Measurements from ENCODE around the gene GRIA1. TPM values are rescaled to one million over a fixed set of nuclear protein-coding genes. Genes with fewer than 3 reads are reported as not detected.

Gene GRIA1
- total RNA-seq, 2 donors from 2014 or later: 0.12 to 1.2 TPM

DNA sequence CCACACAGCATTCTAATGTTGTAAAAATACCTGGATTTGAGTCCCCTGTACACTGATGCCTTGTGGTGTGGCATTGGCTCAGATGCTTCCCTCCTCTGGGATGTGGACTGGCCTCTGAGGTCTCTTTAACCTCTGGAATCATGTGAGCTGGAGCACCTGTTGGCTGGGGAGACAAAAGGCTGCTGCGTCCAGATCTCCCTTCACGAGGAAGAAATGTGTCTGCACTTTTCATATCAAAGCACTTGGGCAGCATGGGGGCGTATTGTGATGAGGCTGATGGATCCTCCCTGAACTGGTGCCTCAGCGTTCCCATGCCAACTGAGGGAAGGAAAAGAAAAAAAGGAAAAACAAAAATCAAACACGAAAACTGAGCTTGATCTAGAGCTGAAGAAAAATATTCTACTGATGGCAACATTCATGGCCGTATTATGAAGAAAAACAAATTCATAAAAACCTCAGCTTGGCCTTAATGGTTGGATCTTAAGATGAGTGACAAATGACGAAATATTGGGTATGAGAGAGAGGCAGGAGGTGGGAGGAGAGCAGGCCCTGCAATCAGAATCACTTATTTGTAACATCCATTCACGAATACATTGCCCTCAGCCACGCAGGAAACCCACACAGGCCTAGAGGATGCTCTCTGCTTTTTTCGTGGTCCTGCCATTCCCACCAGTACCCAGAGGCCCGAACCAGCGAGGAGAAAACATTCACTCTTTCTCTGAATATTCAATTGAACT is 26.2 kb downstream of the GRIA1 start:
- H3K27me3 ChIP-seq: no peaks in the 10 kb centered on the region
- no peak overlapping the region for H3K4me3 ChIP-seq
- no peak for DNase-seq (ENCODE audit: low spot score)
- TF ChIP-seq, protein P1, sequence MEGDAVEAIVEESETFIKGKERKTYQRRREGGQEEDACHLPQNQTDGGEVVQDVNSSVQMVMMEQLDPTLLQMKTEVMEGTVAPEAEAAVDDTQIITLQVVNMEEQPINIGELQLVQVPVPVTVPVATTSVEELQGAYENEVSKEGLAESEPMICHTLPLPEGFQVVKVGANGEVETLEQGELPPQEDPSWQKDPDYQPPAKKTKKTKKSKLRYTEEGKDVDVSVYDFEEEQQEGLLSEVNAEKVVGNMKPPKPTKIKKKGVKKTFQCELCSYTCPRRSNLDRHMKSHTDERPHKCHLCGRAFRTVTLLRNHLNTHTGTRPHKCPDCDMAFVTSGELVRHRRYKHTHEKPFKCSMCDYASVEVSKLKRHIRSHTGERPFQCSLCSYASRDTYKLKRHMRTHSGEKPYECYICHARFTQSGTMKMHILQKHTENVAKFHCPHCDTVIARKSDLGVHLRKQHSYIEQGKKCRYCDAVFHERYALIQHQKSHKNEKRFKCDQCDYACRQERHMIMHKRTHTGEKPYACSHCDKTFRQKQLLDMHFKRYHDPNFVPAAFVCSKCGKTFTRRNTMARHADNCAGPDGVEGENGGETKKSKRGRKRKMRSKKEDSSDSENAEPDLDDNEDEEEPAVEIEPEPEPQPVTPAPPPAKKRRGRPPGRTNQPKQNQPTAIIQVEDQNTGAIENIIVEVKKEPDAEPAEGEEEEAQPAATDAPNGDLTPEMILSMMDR (IDR thresholded peaks at IDR 0.05): no peak
- no peak overlapping the region for H3K27ac ChIP-seq
- no peaks in the 10 kb centered on the region for H3K36me3 ChIP-seq
- peaks cover 0 to 4% of the 10 kb centered on the region in 2 donors for H3K9me3 ChIP-seq
- no peaks in the 10 kb centered on the region for H3K4me1 ChIP-seq

DNA sequence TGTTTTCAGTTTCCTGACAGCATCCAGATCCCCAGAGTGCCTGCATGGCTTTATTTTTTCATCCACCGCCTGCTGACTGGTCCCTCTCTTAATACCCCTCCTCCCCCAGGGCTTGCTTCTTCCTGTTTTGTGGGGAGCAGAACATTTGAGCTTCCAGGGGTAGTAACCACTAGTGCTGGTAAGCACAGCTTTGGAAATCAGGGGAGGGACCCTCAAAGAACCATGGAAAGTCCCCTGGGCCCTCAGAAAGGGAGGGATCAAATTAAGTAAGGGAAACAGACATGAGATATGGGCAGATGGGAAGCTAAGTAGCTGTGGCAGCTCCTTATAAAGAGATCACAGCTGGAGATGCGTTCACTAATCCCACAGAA is 26.8 kb downstream of the GRIA1 start:
- Histone ChIP-seq H3K27me3 (no peaks in the 10 kb centered on the region), H3K9me3 (peaks cover 0 to 4% of the 10 kb centered on the region in 2 donors)
- TF ChIP-seq, protein P1 (IDR thresholded peaks at IDR 0.05): no peak

DNA sequence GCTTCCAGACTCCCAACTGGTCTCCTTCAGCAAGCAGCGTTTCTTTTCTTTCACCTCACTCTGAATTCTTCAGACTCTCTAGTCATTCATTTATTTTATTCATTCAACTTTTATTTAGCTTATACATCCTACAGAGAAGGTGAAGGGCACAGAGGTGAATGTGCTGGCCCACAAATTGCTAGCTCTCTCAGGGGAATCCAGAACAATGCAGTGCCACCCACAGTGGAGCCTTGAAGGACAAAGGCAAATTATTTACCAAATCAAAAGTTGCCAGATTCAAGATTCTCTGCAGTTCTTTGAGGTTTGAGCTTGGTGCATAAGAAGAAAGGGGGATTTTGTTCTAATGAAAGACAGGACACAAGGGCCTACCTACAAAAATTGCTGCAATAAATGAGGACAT is 29.7 kb downstream of the GRIA1 start:
- H3K27me3 ChIP-seq: no peaks in the 10 kb centered on the region
- no peak overlapping the region for H3K27ac ChIP-seq
- no peaks in the 10 kb centered on the region for H3K9me3 ChIP-seq
- TF ChIP-seq, protein P1 (IDR thresholded peaks at IDR 0.05): no peak
- peaks cover 0 to 10% of the 10 kb centered on the region in 2 donors for H3K4me1 ChIP-seq
- no peaks in the 10 kb centered on the region for H3K36me3 ChIP-seq
- no peak overlapping the region for H3K4me3 ChIP-seq
- DNase-seq (ENCODE audit: low spot score): no peak

More for the DNA sequence above, 26.8 kb downstream of the GRIA1 start:
- H3K36me3 ChIP-seq: no peaks in the 10 kb centered on the region
- H3K4me3 ChIP-seq: no peak overlapping the region
- no peak overlapping the region for H3K27ac ChIP-seq
- DNase-seq (ENCODE audit: low spot score): no peak
- H3K4me1 ChIP-seq: no peaks in the 10 kb centered on the region

DNA sequence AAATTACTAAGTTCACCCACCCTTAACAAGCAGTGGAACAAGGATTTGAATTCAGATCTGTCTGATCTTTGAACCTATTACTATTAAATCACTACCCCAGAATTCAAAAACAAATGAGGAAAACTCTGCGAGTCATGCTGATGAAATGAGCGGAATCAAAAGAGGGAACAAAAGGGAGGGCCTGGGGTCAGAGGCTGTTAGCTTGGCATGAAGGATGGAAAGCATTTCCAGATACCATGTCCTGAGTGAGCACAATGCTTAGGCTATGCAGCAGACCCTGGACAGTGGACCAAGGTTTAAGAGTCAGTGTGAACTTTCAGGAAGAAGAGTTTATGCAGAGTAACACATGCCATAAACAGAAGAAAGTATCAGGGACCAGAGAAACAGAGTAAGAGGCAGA is 30.5 kb downstream of the GRIA1 start:
- TF ChIP-seq, protein P1 (IDR thresholded peaks at IDR 0.05): no peak
- Histone ChIP-seq H3K36me3 (no peaks in the 10 kb centered on the region), H3K27ac (no peak overlapping the region), H3K4me1 (peaks cover 0 to 10% of the 10 kb centered on the region in 2 donors), H3K4me3 (no peak overlapping the region), H3K9me3 (no peaks in the 10 kb centered on the region), H3K27me3 (no peaks in the 10 kb centered on the region)
- no peak for DNase-seq (ENCODE audit: low spot score)

DNA sequence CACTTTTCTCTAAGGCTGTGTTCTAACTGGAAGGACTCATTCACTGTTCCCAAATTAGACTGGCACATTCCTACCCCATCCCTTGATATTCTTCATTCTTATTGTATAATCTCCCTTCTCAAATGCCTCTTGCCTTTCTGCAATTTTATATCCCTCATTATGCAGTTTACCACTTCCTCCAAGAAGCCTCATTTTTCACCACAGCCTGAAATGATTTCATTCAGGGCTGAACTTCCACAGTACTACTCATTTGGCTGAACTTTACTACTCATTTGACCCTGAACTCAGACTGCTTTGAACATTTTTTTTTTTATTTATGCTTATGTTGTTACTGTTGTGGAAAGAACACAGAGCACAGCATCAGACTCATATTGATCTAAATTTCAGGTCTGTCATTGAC is 32.7 kb downstream of the GRIA1 start:
- peaks cover 0 to 10% of the 10 kb centered on the region in 2 donors for H3K4me1 ChIP-seq
- H3K9me3 ChIP-seq: no peaks in the 10 kb centered on the region
- no peak overlapping the region for H3K4me3 ChIP-seq

More for the DNA sequence above, 32.7 kb downstream of the GRIA1 start:
- no peak for DNase-seq (ENCODE audit: low spot score)
- Histone ChIP-seq H3K36me3 (no peaks in the 10 kb centered on the region), H3K27me3 (no peaks in the 10 kb centered on the region), H3K27ac (no peak overlapping the region)
- TF ChIP-seq, protein P1 (IDR thresholded peaks at IDR 0.05): no peak
